Measurements from ENCODE around the gene OR2A42. TPM values are rescaled to one million over a fixed set of nuclear protein-coding genes. Genes with fewer than 3 reads are reported as not detected.
"Not testable (repeated sequence)": the region's sequence is repeated elsewhere in the genome, so short reads cannot be mapped to it uniquely, and the experiment has no call there.

OR2A42 gene, protein sequence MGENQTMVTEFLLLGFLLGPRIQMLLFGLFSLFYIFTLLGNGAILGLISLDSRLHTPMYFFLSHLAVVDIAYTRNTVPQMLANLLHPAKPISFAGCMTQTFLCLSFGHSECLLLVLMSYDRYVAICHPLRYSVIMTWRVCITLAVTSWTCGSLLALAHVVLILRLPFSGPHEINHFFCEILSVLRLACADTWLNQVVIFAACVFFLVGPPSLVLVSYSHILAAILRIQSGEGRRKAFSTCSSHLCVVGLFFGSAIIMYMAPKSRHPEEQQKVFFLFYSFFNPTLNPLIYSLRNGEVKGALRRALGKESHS
- under 1 TPM in 1 of 3 donors, not detected in 2; 0.42 TPM for polyA plus RNA-seq

GRCh38 chr7:144239365-144239764 is at the start of gene OR2A42:
Gene OR2A42 (minus strand): TSS chr7:144239605. CDS start chr7:144232843, 6,762 bp downstream.
- WGBS, 3 donors = 33 to 100% (median 95%) methylated on average over 1 of the region's 2 CpGs
- H3K27ac ChIP-seq (ENCODE audit: low read depth, low read length) = not testable (repeated sequence)

DNA sequence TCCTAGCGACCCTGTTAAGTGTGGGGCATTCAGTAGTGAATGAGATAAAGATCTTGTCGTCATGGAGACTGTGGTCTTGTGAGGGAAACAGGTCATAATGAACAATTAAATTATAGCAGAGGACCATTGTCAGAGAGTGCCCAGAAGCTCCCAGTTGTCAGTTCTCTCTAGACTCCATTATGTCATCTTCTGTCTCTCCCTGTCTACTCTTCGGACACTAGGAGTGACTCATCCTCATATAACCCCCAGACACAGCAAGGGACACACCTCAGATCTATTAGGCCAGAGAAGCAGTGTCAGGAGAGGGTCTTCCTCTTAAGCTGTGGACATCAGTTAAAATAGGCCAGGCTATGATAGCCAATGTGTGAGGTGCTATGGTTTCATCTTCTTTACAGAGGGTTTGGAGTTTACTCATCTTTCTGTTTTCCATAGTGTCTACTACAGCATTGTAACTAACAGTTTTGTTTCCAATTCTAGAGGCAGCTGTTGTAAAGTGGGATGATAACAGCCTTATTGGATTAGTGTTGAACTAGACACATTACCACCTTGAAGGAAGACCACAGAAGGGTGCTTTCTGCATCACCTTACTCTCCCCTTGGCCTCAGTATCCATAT is 47.9 kb upstream of the OR2A42 start:
- H3K27ac ChIP-seq (ENCODE audit: low read depth, low read length) = not testable (repeated sequence)
- no CpG with 5 or more reads among the region's 3 CpGs for WGBS, 3 donors

DNA sequence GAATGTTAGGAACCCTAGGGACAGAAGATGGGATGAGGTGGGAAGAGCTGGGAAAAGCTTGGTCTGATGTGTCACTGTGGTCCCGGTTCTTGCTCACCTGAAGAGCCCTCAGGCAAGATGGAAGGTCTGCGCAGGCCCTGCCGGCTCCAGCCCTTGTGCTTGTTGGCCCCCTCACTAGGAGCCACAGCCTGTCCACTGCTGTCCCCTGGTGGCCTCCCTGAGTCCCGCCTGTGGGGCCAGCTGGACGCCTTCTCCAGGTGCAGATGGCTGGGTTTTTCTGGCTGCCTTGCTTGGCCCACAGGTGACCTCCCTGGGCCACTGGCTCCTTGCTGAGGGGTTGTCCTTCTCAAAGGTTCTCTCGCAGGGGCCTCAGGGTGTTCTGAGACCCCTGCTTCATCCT is 44.3 kb upstream of the OR2A42 start:
- not testable (repeated sequence) for H3K27ac ChIP-seq (ENCODE audit: low read depth, low read length)
- no CpG with 5 or more reads among the region's 6 CpGs for WGBS, 3 donors

DNA sequence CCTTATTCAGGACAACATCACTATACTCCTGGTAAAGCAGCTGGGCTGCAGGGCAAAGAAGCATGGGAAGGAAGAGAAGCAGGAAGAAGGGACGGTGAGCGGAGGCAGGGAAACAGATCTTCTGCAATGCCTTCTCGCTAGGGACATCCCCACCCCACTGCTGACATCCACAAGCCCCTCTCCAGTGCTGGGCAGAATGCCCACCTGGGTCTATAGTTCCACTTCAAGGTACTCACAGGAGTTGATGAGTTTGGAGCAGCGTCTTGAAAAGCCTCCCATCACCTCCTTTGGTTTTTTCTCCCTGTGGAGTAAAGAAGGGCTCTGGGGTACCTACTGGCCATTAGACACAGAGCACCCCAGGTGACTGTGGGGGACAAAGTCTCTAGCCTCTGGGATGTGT is 43.1 kb upstream of the OR2A42 start:
- H3K27ac ChIP-seq (ENCODE audit: low read depth, low read length) = not testable (repeated sequence)
- WGBS, 3 donors = 89 to 98% (median 97%) methylated on average over 2 of the region's 4 CpGs

DNA sequence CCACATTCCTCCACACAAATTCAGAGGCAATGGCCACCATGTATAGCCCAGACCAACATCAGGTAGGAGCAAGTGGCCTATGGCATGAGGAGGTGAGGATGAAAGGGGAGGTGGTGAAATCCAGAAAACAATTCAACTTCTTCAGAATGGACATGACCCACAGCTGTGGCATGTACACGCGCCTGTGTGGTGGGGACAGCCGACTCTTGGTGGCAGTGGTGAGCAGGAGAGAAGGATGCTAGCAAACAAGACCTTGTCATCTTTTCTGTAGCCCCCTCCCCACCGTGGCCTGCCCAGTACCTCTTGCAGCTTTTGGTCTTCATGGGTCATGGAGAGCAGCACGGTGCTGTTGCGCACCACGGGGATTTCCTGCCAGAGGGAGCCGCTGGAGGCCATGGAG is 42.6 kb upstream of the OR2A42 start:
- not testable (repeated sequence) for H3K27ac ChIP-seq (ENCODE audit: low read depth, low read length)
- WGBS, 3 donors = no CpG with 5 or more reads among the region's 8 CpGs

DNA sequence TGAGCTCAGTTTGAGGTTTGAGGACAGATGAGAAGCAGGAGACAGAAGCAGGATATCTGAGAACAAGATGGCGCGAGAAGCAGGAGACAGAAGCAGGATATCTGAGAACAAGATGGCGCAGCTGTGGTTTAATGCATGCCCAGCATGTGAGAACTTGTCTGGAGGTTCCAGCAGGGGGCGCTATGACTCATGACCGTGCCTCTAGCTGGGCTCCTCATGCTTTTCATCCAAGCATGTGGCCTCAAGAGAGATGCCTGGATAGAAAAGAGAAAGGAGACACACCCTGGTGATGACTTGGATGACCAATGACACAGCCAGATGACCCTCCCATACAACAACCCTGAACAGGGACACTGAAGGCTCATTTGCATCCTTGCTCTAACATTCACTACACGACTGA is 40.6 kb upstream of the OR2A42 start:
- not testable (repeated sequence) for H3K27ac ChIP-seq (ENCODE audit: low read depth, low read length)
- WGBS, 3 donors = 96 to 99% (median 97%) methylated on average over 2 to 3 of the region's 6 CpGs

DNA sequence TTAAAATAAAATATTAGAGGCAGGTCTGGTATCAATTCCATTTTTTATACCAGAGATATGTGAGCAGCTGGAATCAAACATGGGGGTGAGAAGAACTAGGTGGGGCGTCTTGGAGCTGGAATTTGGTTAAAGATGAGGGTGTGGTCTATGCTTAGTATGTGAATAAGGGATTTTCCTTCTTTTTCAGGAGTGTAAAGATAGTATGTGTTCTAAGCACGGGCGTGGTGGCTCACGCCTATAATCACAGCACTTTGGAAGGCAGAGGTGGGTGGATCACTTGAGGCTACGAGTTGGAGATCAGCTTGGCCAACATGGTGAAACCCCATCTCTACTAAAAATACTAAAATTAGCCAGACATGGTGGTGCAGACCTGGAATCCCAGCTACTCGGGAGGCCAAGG is 35.9 kb upstream of the OR2A42 start:
- WGBS, 3 donors = 97 to 98% (median 97%) methylated on average over 4 of the region's 6 CpGs

GRCh38 chr7:144269188-144269587 is 29.8 kb upstream of the OR2A42 start, which contains the start of gene CTAGE8:
Gene CTAGE8 (minus strand): TSS chr7:144269288. CDS start chr7:144269250, 38 bp downstream.
- no CpG with 5 or more reads among the region's 19 CpGs for WGBS, 3 donors
- H3K27ac ChIP-seq (ENCODE audit: low read depth, low read length) = not testable (repeated sequence)

More for the DNA sequence above, 35.9 kb upstream of the OR2A42 start:
- not testable (repeated sequence) for H3K27ac ChIP-seq (ENCODE audit: low read depth, low read length)

DNA sequence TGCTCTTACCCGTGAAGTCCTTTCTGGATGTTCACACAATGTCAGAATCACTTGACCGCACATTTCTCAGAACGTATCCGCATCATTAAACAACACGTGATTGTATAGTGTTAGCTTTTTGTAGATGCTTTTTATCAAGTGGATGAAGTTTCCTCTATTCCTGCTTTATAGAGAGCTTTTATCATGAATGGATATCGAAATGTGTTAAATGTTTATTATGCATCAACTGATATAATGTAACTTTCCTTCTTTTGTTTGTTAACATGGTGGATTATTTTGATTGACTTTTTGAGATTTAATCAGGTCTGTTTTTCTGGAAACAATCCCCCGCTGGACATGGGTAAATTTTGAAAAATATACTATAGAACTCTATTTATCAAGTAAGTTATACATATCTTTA is 25.3 kb upstream of the OR2A42 start, which contains the start of gene OR2A7:
Gene OR2A7 (minus strand): TSS at position 101 of the 400 bp plus-strand sequence. CDS start 5,164 bp downstream, outside the sequence.
- WGBS, 3 donors = 97 to 99% (median 97%) methylated on average over 6 of the region's 7 CpGs
- H3K27ac ChIP-seq (ENCODE audit: low read depth, low read length) = not testable (repeated sequence)

- H3K27ac ChIP-seq (ENCODE audit: low read depth, low read length) = not testable (repeated sequence)
- no CpG with 5 or more reads among the region's 2 CpGs for WGBS, 3 donors
Observed at GRCh38 chr7:144262128-144262527, 22.7 kb upstream of the OR2A42 start.

DNA sequence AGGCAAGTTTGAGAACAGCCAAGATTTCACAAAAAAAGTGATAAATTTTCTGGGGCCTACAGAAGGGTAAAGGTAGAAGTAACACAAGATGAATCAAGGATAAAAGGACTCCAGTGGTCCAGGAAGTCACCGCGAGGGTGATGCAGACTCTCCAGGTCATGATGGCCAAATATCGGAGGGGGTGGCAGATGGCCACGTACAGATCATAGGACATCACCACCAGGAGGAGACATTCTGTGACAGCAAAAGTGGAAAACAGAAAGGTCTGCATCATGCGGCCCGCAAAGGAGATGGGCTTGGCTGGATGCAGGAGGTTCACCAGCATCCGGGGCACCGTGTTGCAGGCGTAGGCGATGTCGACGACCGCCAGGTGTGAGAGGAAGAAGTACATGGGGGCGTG is 19.7 kb upstream of the OR2A42 start:
- no CpG with 5 or more reads among the region's 14 CpGs for WGBS, 3 donors
- not testable (repeated sequence) for H3K27ac ChIP-seq (ENCODE audit: low read depth, low read length)

DNA sequence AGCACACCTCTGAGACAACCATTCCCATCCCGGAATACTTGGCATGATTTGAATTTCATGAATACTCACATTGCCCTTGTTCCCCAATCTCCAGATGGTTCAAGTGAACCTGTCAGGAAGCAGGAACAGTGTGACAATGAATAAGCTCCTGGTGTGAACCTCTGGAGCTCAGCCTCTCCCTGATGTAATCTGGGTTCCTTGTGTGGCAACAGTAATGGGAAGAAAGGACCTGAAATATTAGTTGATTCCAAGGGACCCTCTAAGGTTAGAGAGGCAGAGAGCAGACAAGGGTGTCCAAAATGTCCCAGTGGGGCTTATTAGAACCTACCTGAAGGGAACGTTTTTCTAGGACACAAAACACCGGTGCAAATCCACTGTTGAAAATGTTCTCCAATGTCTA is 16.7 kb upstream of the OR2A42 start:
- 78 to 84% (median 82%) methylated on average over 3 of the region's 3 CpGs for WGBS, 3 donors
- H3K27ac ChIP-seq (ENCODE audit: low read depth, low read length) = no peak overlapping the region

DNA sequence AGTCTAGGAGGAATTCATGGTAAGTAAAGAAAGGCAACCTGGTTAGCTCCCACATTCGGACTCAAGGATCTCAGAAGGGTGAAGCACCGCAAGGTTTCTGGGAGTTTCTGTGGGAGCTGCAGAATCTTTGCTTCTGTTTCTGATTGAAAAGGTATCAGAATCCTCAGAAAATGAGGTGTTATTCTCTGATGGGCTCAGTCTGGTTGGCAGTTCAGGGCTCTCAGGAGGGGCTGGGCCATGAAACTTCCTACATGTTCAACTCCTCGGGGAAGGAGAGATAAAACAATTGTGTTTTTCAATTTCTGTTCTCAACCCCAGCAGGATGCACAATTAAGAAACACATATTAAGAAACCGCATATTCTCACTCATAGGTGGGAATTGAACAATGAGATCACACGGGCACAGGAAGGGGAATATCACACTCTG is 16.1 kb upstream of the OR2A42 start:
- H3K27ac ChIP-seq (ENCODE audit: low read depth, low read length) = no peak overlapping the region
- 67 to 84% (median 70%) methylated on average over 5 of the region's 5 CpGs for WGBS, 3 donors

- not testable (repeated sequence) for H3K27ac ChIP-seq (ENCODE audit: low read depth, low read length)
- no CpG with 5 or more reads among the region's 4 CpGs for WGBS, 3 donors
Observed at GRCh38 chr7:144252307-144252706, 12.9 kb upstream of the OR2A42 start.

DNA sequence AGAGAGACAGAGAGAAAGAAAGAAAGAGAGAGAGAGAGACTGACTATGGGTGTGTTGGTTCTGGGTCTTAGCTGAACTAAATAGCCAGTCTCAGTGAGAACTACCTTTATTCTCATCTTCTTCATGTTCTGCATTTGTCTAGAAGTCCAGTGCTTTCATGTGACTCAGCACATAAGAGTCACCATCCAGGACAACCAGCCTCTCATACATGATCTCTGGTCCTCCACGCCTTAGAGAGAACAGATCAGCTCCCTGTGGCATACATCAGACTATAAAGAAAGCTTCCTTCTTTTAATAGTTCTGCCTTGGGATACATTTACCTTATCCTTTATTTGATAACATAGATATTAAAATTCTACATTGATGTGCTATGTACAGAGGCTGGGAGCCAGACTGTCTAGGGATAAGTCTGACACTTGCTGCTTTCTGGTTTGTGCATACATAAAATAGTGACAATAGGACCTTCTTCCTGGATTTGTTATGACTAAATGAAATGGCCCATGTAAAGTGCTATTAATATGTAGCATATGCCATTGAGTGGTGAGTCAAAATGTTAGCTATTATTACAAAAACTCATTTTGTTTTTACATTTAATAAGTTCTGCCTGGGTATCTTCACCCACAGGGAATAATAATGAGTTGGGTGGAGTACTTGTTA is 8.4 kb upstream of the OR2A42 start:
- H3K27ac ChIP-seq (ENCODE audit: low read depth, low read length) = not testable (repeated sequence)
- no CpG with 5 or more reads among the region's 1 CpG for WGBS, 3 donors

DNA sequence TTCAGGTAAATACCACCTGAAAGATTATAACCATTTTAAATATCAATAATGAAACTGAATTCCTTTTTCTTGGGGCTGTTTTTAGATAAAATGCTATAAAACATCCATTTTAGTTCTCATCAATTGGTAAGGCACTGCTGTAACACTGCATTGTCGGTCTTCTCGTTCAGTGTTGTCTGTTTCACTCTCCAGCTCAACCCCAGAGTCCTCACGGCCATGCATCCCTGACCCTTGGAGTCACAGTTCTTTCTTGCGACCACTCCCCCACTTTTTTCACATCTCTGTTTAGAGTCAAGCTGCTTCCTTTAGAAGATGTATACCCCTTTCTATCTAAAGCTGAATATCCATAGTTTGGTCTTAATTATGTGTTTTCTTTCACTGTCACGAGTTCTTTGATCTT is 7.6 kb upstream of the OR2A42 start:
- H3K27ac ChIP-seq (ENCODE audit: low read depth, low read length) = not testable (repeated sequence)
- no CpG with 5 or more reads among the region's 5 CpGs for WGBS, 3 donors

DNA sequence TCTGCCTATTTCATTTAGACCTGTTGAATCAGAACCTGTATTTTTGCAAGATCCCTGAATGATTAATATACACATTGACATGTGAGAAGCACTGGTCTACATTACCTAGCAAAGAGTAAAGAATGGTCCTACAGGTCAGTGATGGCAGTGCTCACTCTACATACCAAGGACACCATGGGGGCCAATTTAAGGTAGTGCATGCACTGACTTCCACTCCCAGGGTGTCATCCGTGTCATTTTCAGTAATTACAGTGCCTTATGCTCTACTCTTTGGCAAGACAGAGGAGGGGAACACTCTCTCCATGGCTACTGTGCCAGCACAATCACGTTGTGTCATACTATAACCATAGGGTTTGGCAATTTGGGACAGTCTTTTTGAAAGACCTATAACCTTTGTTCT is 6.0 kb upstream of the OR2A42 start:
- not testable (repeated sequence) for H3K27ac ChIP-seq (ENCODE audit: low read depth, low read length)
- WGBS, 3 donors = no CpG with 5 or more reads among the region's 2 CpGs

DNA sequence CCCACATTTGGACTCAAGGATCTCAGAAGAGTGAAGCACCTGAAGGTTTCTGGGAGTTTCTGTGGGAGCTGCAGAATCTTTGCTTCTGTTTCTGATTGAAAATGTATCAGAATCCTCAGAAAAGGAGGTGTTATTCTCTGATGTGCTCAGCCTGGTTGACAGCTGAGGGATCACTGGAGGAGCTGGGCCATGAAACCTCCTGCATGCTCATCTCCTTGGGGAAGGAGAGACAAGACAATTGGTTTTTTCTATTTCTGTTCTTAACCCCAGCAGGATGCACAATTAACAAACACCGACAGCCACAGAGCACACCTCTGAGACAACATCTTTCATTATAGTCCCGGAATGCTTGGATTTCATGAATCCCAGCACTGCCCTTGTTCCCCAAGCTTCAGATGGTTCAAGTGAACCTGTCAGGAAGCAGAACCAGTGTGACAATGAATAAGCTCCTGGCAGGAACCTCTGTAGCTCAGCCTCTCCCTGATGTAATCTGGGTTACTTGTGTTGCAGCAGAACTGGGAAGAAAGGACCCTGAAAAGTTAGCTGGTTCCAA is 799 bp downstream of the OR2A42 start:
- H3K27ac ChIP-seq (ENCODE audit: low read depth, low read length) = not testable (repeated sequence)
- 88 to 94% (median 91%) methylated on average over 2 of the region's 2 CpGs for WGBS, 3 donors

DNA sequence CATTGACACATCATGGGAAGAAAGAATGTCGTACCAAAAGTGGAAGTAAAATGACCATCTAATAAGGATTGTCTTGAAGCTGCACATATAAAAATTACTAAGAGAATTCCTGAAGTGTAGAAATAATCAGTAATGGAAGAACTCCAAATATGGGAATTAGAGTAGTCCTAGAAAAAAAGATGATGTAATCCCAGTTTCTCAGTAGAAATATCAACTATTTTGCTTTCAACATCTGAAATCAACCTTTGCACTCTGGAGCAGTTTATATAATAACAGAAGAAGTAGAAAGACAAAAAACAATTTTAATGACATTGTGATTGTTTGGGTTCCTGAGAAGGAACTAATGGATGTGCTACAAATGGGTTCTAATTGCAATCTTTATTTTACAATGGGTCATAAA is 6.4 kb downstream of the OR2A42 start:
- not testable (repeated sequence) for H3K27ac ChIP-seq (ENCODE audit: low read depth, low read length)
- 64 to 90% (median 86%) methylated on average over 1 of the region's 1 CpG for WGBS, 3 donors
